ENCODE results near the gene SVOP. TPM values are rescaled to one million over a fixed set of nuclear protein-coding genes. Genes with fewer than 3 reads are reported as not detected.

The SVOP gene
- total and polyA plus RNA-seq, 2 of the 8 experiments (the other 6 are each of a cell fraction or from before 2014, with no cell fraction given), result 0.06 TPM; not detected in 1

- FAIRE-seq, result no peak
Measured at GRCh38 chr12:109036975-109037374, 16.1 kb upstream of the SVOP start.

More at GRCh38 chr12:109036975-109037374, 16.1 kb upstream of the SVOP start:
- Histone ChIP-seq H3K4me3 (ENCODE audit: extremely low read depth in 1 of 4, insufficient read depth in 2 of 4, low read depth in 3 of 4, low read length in 4 of 4) (no peak overlapping the region), H3K4ac (replicated peaks; ENCODE audit: insufficient read length, low read depth, low read length) (no peak overlapping the region), H3K14ac (ENCODE audit: insufficient read length) (no peak overlapping the region), H3K9ac (replicated peaks in 1 of 4; ENCODE audit: extremely low read depth in 1 of 4, low read depth in 3 of 4, low read length in 3 of 4) (no peak overlapping the region), H4K8ac (ENCODE audit: extremely low read depth, insufficient read depth, low read length) (no peak overlapping the region), H3K23ac (ENCODE audit: insufficient read length) (no peak overlapping the region), H2BK120ac (replicated peaks; ENCODE audit: low read depth, low read length) (no peak overlapping the region), H4K91ac (replicated peaks; ENCODE audit: insufficient read length, low read length) (no peak overlapping the region), H4K20me1 (replicated peaks in 1 of 2; ENCODE audit: control insufficient read depth in 1 of 2, insufficient read depth in 2 of 2, low read length in 2 of 2) (no peaks in the 10 kb centered on the region), H2AFZ (ENCODE audit: low read length) (no peak overlapping the region), H2AK5ac (ENCODE audit: low read depth, low read length) (no peak overlapping the region), H2BK5ac (ENCODE audit: low read depth, low read length) (no peak overlapping the region), H3K9me3 (ENCODE audit: insufficient read depth in 2 of 2, low read depth in 1 of 2, low read length in 1 of 2) (peaks cover 0 to 6% of the 10 kb centered on the region in 2 experiments; a peak in 1 of 4 replicates), H3K79me2 (ENCODE audit: control insufficient read depth in 1 of 2, insufficient read depth in 2 of 2, low read length in 2 of 2) (no peaks in the 10 kb centered on the region), H3K4me1 (replicated peaks in 1 of 4; ENCODE audit: control insufficient read depth in 3 of 4, insufficient read depth in 4 of 4, low read length in 3 of 4) (no peaks in the 10 kb centered on the region), H3K27me3 (replicated peaks in 1 of 4; ENCODE audit: control insufficient read depth in 3 of 4, extremely low read depth in 1 of 4, insufficient read depth in 3 of 4, low read length in 3 of 4) (no peaks in the 10 kb centered on the region), H3K4me2 (ENCODE audit: insufficient read depth in 1 of 2, low read depth in 2 of 2, low read length in 2 of 2) (no peak overlapping the region), H3K56ac (replicated peaks; ENCODE audit: insufficient read length, low read depth, low read length) (no peak overlapping the region), H2BK15ac (ENCODE audit: low read length) (no peak overlapping the region), H4K5ac (ENCODE audit: insufficient read length, low read depth, low read length) (no peak overlapping the region), H2BK20ac (ENCODE audit: low read length) (no peak overlapping the region), H2BK12ac (ENCODE audit: low read depth, low read length) (no peak overlapping the region), H3K79me1 (ENCODE audit: low read depth, low read length) (no peaks in the 10 kb centered on the region), H3K27ac (ENCODE audit: low read depth, low read length) (no peak overlapping the region), H3K18ac (ENCODE audit: extremely low read depth, low read length) (no peak overlapping the region), H3K23me2 (ENCODE audit: low read depth, low read length) (no peaks in the 10 kb centered on the region), H3K36me3 (ENCODE audit: control insufficient read depth in 2 of 4, insufficient read depth in 4 of 4, low read length in 3 of 4) (no peaks in the 10 kb centered on the region; a peak in 1 of 8 replicates)
- DNase-seq (ENCODE audit: low read depth in 1 of 2, low spot score in 2 of 2), result no peak
- TF ChIP-seq PHF8 (conservative IDR thresholded peaks at IDR 0.05; ENCODE audit: low read depth, low read length) (no peak), TEAD4 (IDR thresholded peaks at IDR 0.05; ENCODE audit: low read depth, low read length) (no peak), HDAC2 (IDR thresholded peaks at IDR 0.05; ENCODE audit: borderline replicate concordance in 1 of 2, low read depth in 2 of 2, low read length in 2 of 2) (no peak), SP4 (IDR thresholded peaks at IDR 0.05; ENCODE audit: low read length) (no peak), CTBP2 (IDR thresholded peaks at IDR 0.05; ENCODE audit: borderline replicate concordance, insufficient read depth, insufficient read length, low read length) (no peak), POLR2A (IDR thresholded peaks at IDR 0.05; ENCODE audit: control extremely low read depth in 1 of 2, low read depth in 2 of 2, low read length in 2 of 2) (no peak), E2F6 (IDR thresholded peaks at IDR 0.05) (no peak)
- ChIA-PET POLR2A (ENCODE audit: partially characterized antibody) (no interaction called here), CTCF (ENCODE audit: partially characterized antibody) (no interaction called here)
- WGBS, 2 experiments (ENCODE audit: extremely low coverage in 1 of 2, insufficient coverage in 1 of 2, insufficient read length in 1 of 2, insufficient replicate concordance in 2 of 2, low coverage in 1 of 2, low lambda C conversion rate in 2 of 2, missing lambda C conversion rate in 1 of 2), result 0% methylated on average over 1 of the region's 1 CpG; no CpG with 5 or more reads in 1 of the 2 experiments
